HG03520 (cell line): ENCODE measurements around the gene AQP12A.

Source experiments
- ATAC-seq: cut with Tn5 transposase; IDR thresholded peaks from one replicate; pipeline ENCODE4 v1.9.1; 2021; ENCODE audit warnings: mild to moderate bottlenecking, moderate library complexity; ENCODE audit not compliant: unreplicated experiment

AQP12A gene

DNA sequence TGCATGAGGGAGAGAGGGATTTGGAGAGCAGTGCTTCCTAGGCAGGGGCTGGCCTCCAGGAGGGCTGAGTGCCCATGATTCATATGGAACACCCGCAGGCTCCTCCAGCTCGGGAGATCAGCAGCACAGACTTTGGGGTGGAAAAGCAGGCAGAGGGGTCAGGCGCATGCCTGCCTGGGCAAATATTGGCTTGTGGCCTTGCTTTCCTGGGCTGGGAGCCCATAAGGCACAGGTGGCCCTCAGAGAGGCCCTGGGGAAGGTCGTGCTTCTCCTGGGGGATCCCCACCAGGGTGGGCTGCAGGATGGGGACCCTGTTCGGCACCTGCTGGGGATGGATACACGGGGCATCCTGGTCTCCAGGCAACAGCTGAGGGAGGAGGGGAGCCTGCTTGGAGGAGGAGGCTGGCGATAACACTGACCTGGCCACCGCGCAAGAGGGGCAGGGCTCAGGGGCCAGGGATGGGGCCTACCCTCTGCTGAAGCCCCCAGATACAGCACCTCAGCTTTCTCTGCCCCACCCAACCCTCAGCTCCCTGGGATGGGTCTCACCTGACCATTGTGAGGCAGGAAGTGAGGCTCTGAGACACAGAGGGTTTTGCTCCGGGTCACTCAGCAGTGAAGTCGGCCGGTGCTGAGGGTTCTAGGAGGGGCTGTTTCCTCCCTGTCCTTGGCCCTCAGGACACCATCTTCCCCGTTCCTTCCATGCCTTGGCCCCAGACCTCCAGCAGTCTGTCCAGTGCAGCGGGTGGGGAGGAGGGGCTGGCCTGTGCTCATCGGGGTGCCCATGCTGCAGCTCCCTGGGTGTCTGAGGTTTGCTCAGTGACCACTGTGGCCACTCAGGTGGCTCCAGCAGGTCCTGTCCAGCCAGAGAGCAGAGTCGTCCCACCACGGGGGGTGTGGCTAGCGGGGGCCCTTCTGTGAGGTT, 12.0 kb downstream of the AQP12A start:
- ATAC-seq = no peak

GRCh38 chr2:240704651-240705050, 13.0 kb downstream of the AQP12A start:
- no peak for ATAC-seq

DNA sequence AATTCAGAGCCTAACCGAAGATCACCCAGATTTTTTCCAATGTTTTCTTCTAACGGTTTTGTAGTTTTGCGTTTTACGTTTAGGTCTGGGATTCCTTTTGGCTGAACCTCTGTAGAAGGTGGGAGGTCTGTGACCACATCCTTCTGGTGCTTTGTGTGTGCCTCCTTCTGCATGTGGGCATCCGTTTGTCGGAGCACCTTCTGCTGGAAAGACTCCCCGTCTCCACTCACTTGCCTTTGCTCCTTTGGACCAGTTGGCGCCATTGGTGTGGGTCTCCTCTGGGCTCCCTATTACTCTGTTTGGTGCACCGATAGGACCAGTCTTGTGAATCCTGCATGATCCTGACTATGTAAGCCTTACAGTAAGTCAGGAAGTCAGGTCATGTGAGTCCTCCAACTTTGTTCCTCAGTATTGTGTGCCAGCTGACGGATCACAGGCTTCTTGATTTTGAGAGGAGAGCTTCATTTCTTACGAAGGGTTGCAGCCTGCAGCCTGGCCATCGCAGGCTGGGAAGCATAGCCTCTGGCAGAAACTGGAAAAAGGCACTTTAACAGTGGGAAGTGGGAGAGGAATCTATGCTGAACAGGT, 13.6 kb downstream of the AQP12A start:
- ATAC-seq = no peak

GRCh38 chr2:240707043-240707756, 15.5 kb downstream of the AQP12A start:
- ATAC-seq = no peak

GRCh38 chr2:240707821-240708220, 16.2 kb downstream of the AQP12A start:
- ATAC-seq = no peak

GRCh38 chr2:240708457-240708856, 16.8 kb downstream of the AQP12A start:
- no peak for ATAC-seq

DNA sequence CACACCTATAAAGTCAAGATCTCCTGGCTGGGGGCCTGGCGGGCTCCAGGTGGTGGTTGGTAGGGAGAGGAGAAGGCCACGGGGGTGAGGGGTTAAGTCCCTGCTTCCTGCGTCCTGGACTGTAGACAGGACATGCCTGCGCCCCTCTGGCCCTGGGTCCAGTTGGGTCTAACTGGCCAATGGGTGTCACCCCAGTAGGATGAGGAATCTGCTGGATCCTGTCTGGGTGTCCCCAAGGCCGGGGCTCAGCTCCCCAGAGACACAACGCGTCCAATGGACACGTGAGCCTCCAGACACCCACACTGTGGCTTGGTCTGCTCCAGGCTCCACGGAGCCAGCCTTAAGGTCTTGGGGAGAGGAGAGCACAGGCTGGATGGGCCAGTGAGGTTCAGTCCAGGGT, 19.6 kb downstream of the AQP12A start:
- ATAC-seq = no peak

GRCh38 chr2:240711701-240712100, 20.0 kb downstream of the AQP12A start:
- ATAC-seq = no peak

DNA sequence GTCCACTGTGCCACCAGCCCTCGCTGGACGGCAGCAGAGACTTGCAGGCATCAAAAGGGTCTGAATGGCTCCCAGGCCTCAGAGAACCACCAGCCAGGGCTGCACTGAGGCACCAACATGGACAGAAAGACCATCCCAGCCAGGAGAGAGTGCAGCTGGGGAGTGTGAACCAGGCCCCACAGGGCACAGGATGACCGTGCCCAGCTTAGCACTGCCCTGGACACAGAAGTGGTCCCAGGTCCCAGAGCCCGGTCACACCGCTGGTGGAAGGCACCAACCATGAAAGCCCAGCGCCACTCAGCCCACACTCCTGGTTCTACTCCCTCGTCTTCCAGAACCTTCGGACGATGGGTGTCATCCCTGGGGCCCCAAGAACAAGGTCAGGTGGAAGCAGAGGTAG, 20.5 kb downstream of the AQP12A start:
- no peak for ATAC-seq

DNA sequence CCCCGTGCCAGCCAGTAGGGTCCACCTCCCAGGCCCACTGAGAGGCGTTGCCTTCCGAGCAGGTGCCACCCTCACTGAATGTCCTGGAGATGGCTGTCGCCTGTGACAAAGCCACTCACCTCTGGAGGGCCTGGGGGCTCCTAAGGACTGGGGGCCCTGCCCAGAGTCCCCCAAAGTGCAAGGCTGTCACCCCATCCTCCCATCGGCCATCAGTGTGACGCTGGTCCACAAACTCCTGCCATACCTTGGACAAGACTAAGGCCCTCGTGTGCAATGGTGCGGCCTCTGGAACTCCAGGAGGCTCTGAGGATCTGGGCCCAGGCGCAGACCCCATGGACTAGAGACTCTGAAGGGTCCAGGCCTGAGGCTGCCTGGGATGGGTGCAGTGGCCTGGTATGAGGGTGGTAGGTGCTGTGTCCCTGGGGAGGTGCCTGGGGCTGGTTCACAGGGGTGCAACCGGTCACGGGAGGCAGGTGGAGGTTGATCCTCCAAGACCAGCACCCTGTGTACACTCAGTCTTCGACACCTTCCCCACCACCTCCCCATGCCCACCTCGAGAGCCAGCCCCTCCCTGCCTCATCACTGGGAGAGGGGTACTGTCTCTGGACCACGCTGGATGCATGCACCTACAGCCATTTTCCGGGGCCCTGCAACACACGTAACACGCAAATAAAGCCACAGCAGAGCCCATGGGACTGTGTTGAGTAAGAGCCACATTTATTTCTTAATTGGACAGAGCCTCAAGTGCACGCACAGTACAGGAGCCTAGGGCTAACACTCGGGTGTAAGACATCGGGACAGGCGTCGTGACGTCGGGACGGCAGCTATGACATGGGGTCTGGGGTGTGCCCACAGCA, 21.6 kb downstream of the AQP12A start:
- ATAC-seq = no peak

DNA sequence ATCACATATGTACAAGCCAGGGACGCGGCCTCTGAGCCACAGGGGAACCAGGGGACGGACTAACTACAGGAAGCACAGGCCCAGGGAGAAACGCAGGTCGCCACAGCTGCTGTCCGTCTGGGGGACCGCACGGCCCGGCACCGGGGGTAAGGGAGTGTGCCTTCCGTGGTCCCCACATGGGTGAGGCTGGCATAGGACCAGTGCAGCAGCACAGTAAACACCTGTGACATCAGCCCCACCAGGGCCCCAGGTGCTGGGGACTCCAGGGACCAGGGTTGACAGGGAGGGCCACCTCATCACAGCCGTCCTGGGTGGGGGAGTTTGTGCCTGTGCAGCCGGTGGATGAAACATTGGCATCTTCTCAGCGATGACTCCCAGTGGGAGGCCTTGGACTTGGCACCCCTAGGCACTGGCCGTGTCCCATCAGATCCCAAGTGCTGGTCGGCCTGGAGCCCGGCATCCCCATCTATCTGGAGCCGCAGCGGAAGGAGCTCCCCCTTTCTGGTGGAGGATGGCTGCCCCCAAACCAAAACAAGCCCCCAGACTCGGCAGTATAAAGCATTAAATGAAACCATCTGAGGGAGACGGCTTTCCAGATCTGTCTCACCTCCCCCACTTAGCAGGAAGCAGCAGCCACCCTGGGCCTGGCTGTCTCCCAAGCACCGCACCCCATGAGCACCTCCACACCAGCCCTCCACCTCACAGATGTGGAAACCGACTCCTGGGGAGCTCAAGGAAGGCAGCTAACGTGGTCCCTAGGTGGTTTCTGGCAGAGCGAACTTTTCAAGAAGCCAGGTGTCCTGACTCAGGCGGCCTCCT, 22.5 kb downstream of the AQP12A start:
- no peak for ATAC-seq

DNA sequence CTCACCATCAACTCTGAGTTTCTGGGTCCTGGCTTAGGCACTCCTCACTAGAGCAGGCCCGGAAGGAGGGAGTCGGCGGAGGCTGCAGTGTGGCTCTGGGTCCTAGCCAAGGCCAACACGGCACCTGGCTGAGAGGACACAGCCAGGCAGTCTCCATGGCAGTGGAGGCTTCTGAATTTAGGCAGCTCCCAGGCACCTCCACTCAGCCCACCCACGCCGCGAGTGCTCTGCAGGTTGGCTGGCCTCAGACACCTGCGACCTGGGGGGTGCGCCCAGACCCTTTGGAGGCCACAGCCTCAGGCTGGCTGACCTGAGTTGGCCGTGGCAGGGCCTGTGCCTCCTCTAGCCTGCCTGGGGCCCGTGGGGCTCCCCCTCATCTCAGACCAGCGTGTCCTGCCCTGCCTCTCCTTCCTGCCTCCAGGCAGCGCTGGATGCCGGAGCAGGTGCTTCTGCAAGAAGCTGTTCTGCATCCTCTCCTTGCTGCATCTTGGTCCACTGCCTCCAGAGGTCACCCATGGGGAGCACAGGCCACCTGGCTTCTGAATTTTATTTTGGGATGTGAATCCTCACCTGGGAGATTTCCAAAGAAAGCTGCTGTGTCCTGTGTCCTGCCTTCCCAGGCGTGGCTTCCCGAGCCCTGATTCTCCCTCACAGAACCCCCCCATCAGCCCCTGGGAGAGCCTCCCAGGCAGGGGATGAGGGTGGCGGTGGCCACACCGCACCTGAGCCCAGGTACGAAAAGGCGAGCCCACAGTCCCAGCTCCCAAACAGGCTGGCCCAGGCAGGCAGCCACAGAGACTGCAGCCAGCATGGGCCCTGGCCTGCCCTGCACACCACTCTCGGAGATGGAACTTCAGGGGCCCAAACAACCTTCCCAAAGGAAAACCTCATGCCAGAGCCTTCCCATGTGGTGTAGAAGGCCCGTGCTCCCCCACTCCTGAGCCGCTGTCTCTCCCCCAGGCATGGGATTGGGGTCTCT, 23.4 kb downstream of the AQP12A start:
- ATAC-seq = no peak

- ATAC-seq = no peak
Observed at GRCh38 chr2:240716130-240716798, 24.6 kb downstream of the AQP12A start.

- no peak for ATAC-seq
Observed at GRCh38 chr2:240717181-240717641, 25.5 kb downstream of the AQP12A start.

DNA sequence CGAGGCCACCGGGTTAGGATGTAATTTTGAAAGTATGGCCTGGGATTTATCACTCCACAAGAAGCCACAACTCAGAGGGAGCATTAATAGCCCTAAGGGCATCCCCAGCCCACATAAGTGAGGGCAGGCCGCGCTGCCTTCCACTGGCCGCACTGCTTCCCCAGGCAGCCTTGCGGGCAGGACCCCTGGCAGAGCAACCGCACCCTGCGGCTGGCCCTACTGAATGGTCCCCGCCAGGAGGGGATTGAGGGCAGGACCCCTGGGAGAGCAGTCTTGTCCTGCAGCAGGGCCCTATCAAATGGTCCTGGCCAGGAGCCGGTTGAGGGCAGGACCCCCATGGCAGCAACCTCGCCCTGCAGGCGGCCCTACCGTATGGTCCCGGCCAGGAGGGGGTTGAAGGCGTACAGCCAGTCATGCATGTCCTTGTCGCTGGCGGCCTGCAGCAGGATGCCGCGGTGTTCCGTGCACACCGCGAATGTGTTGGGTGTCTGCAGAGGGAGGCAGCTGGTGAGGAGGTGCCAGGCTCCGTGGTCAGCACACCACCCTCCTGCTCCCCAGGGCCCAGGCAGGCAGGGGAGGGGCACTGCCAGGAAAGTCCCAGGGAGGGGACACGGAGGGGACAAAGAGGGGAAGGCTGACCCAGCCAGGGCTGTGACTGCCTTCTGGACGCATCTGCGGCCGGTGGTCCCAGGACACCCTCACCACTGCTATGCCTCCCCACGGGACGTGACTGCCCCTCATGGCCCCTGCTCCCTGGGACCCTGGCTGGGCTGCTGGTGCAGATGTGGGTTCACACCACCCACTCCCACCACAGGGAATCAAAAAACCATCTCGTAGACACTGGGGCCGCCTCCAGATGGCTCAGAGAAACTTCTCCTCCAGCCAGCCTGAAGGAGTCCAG, 26.3 kb downstream of the AQP12A start:
- no peak for ATAC-seq

- ATAC-seq = no peak
Observed at GRCh38 chr2:240718896-240719490, 27.3 kb downstream of the AQP12A start.
